ENCODE measurements around the gene DNER.

GRCh38 chr2:229330952-229331351 lies 383.4 kb downstream of the DNER start:
- no peak for TF ChIP-seq ELK4 (CRISPR knock-in tag; IDR thresholded peaks at IDR 0.05; ENCODE audit: borderline replicate concordance)
- no peak for TF ChIP-seq POLR2AphosphoS5 (IDR thresholded peaks at IDR 0.05; ENCODE audit: low read depth, low read length)
- no peak for TF ChIP-seq ZNF10 (CRISPR knock-in tag; IDR thresholded peaks at IDR 0.05; ENCODE audit: borderline replicate concordance, low read depth)
- no peak for TF ChIP-seq PTBP1 (IDR thresholded peaks at IDR 0.05; ENCODE audit: low read depth, low read length, poor library complexity, severe bottlenecking)
- no peak for TF ChIP-seq ZNF207 (IDR thresholded peaks at IDR 0.05; ENCODE audit: borderline replicate concordance)
- TF ChIP-seq ZNF18 (CRISPR knock-in tag; IDR thresholded peaks at IDR 0.05; ENCODE audit: insufficient replicate concordance): no peak

All from HepG2 (cell line).